GM23338 (cell line): Measurements from ENCODE around the gene OR8B12. TPM values are rescaled to one million over a fixed set of nuclear protein-coding genes. Genes with fewer than 3 reads are reported as not detected.

ENCODE experiments used
- ATAC-seq: fragments of 200-7000 bp; cut with Tn5 transposase; 3 replicates; pipeline ENCODE4 v1.9.1; 2020
- DNase-seq: peaks from one replicate; pipeline ENCODE4 v3.0.0-alpha.2; 2015; ENCODE audit warnings: low spot score
- H2AFZ ChIP-seq: fragments of 200-600 bp; sonication (generic); 2 replicates; pipeline ENCODE4 v1.8.0; 2016; ENCODE audit warnings: antibody characterized with exemption, mild to moderate bottlenecking, moderate library complexity
- H3F3A ChIP-seq: fragments of 200-600 bp; sonication (generic); replicated peaks from 2 replicates; pipeline ENCODE4 v1.8.0; 2017; ENCODE audit warnings: antibody characterized with exemption, mixed run types, low read depth
- H3K27ac ChIP-seq: fragments of 200-600 bp; sonication (generic); 2 replicates; pipeline ENCODE4 v1.6.1; 2016; ENCODE audit warnings: low read depth
- H3K27me3 ChIP-seq: fragments of 200-600 bp; sonication (generic); 2 replicates; pipeline ENCODE4 v1.8.0; 2016; ENCODE audit warnings: mild to moderate bottlenecking, mixed run types, moderate library complexity; ENCODE audit not compliant: insufficient read depth
- H3K36me3 ChIP-seq: fragments of 200-600 bp; sonication (generic); 2 replicates; pipeline ENCODE4 v1.8.0; 2016; ENCODE audit warnings: mild to moderate bottlenecking; ENCODE audit not compliant: insufficient read depth
- H3K4me1 ChIP-seq: fragments of 200-600 bp; sonication (generic); 2 replicates; pipeline ENCODE4 v1.8.0; 2016; ENCODE audit warnings: mild to moderate bottlenecking, moderate library complexity; ENCODE audit not compliant: insufficient read depth
- H3K4me2 ChIP-seq: fragments of 200-600 bp; sonication (generic); 2 replicates; pipeline ENCODE4 v1.7.1; 2017; ENCODE audit warnings: mixed run types
- H3K4me3 ChIP-seq: fragments of 200-600 bp; sonication (generic); 2 replicates; pipeline ENCODE4 v1.6.1; 2016; ENCODE audit warnings: mixed run types
- H3K79me2 ChIP-seq: fragments of 200-600 bp; sonication (generic); replicated peaks from 2 replicates; pipeline ENCODE4 v1.8.0; 2017; ENCODE audit warnings: mild to moderate bottlenecking; ENCODE audit not compliant: insufficient read depth
- H3K9me2 ChIP-seq: fragments of 200-600 bp; sonication (generic); 2 replicates; pipeline ENCODE4 v1.8.0; 2017; ENCODE audit not compliant: insufficient read depth
- H4K20me1 ChIP-seq: fragments of 200-600 bp; sonication (generic); replicated peaks from 2 replicates; pipeline ENCODE4 v1.8.0; 2017; ENCODE audit warnings: mild to moderate bottlenecking; ENCODE audit not compliant: insufficient read depth
- H3K27ac Mint-ChIP-seq: 2 replicates; pipeline ENCODE4 v1.8.0; 2020; ENCODE audit warnings: inconsistent platforms, mild to moderate bottlenecking, moderate library complexity, mixed read lengths
- H3K27me3 Mint-ChIP-seq: 3 replicates; pipeline ENCODE4 v1.8.0; 2022; ENCODE audit warnings: low read depth, mild to moderate bottlenecking, moderate library complexity, mixed read lengths, inconsistent platforms; ENCODE audit not compliant: insufficient read depth, poor library complexity
- H3K36me3 Mint-ChIP-seq: 3 replicates; pipeline ENCODE4 v1.8.0; 2021; ENCODE audit warnings: low read depth, mild to moderate bottlenecking, inconsistent platforms, moderate library complexity, mixed read lengths
- H3K4me1 Mint-ChIP-seq: 3 replicates; pipeline ENCODE4 v1.8.0; 2020; ENCODE audit warnings: mild to moderate bottlenecking, inconsistent platforms, mixed read lengths
- H3K4me3 Mint-ChIP-seq: 3 replicates; pipeline ENCODE4 v1.8.0; 2021; ENCODE audit warnings: moderate library complexity, mild to moderate bottlenecking, inconsistent platforms, mixed read lengths
- H3K9me3 Mint-ChIP-seq: 3 replicates; pipeline ENCODE4 v1.8.0; 2020; ENCODE audit warnings: moderate library complexity, mild to moderate bottlenecking, inconsistent platforms, mixed read lengths
- CREB1 ChIP-seq: fragments of 250-450 bp; sonication (Bioruptor Pico); IDR thresholded peaks from 2 replicates; pipeline ENCODE4 v1.5.0; 2020; ENCODE audit warnings: low read depth, mild to moderate bottlenecking, moderate library complexity
- EZH2 ChIP-seq: fragments of 200-600 bp; sonication (generic); IDR thresholded peaks from one replicate; pipeline ENCODE4 v1.8.0; 2017; ENCODE audit warnings: antibody characterized with exemption, mild to moderate bottlenecking, low read depth; ENCODE audit not compliant: unreplicated experiment
- EZH2phosphoT487 ChIP-seq: fragments of 200-600 bp; sonication (generic); IDR thresholded peaks from one replicate; pipeline ENCODE4 v1.8.1; 2018; ENCODE audit warnings: antibody characterized with exemption; ENCODE audit not compliant: unreplicated experiment
- JUNB ChIP-seq: IDR thresholded peaks from one replicate; pipeline ENCODE4 v1.6.1; 2016; ENCODE audit warnings: antibody characterized with exemption; ENCODE audit not compliant: unreplicated experiment
- POLR2AphosphoS5 ChIP-seq: IDR thresholded peaks from 2 replicates; pipeline ENCODE4 v1.6.1; 2016; ENCODE audit warnings: antibody characterized with exemption, low read depth
- STAT1 ChIP-seq: IDR thresholded peaks from one replicate; pipeline ENCODE4 v1.6.1; 2016; ENCODE audit warnings: antibody characterized with exemption; ENCODE audit not compliant: unreplicated experiment
- ZNF114 ChIP-seq: fragments of 250-450 bp; sonication (Bioruptor Pico); IDR thresholded peaks from 2 replicates; pipeline ENCODE4 v1.5.0; 2020; ENCODE audit warnings: mild to moderate bottlenecking, moderate library complexity
- ZNF331 ChIP-seq: fragments of 250-450 bp; sonication (Bioruptor Pico); IDR thresholded peaks from 2 replicates; pipeline ENCODE4 v1.5.0; 2020; ENCODE audit warnings: low read depth, mild to moderate bottlenecking, moderate library complexity
- ZNF462 ChIP-seq: fragments of 250-450 bp; sonication (Bioruptor Pico); IDR thresholded peaks from 2 replicates; pipeline ENCODE4 v1.5.0; 2020; ENCODE audit warnings: mild to moderate bottlenecking, moderate library complexity
- polyA plus RNA-seq: library from polyadenylated mRNA; unstranded; fragments of >200 nt; fragmentation: Nextera tagmentation; extraction: Ambion mirVana; gene quantifications from 2 replicates; pipeline ENCODE4 v1.2.1, GENCODE V29; 2016
- total RNA-seq: library from RNA; depleted of rRNA; stranded (reverse); fragments of >200 nt; shearing (Covaris generic); gene quantifications from 2 replicates; pipeline ENCODE4 v1.2.3, GENCODE V29; 2014
- TF ChIP-seq, protein P1 (sequence below): IDR thresholded peaks from 2 replicates; pipeline ENCODE4 v1.6.1; 2016; ENCODE audit warnings: antibody characterized with exemption

OR8B12 gene
- total and polyA plus RNA-seq, 2 experiments from 2014 or later, result not detected

DNA sequence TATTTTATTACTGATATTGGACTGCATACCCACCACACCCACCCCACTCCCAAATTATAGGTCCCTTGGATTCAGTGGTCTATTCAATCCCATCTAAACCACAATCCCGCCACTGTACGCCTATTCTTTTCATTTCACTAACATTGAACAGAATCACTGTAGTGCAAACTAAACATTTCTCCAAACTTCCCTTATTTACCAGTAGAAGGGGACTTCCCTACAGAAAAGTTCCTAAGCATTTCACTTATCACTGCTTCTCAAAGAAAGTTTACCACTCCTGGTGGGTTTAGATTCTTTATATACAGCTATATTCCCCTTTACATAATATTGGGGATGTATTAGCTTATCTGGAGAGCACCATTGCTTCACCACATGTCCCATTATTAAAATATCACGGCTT, 29.3 kb downstream of the OR8B12 start (continued):
- TF ChIP-seq ZNF462 (no peak), CREB1 (CRISPR knock-in tag) (no peak), STAT1 (no peak)

DNA sequence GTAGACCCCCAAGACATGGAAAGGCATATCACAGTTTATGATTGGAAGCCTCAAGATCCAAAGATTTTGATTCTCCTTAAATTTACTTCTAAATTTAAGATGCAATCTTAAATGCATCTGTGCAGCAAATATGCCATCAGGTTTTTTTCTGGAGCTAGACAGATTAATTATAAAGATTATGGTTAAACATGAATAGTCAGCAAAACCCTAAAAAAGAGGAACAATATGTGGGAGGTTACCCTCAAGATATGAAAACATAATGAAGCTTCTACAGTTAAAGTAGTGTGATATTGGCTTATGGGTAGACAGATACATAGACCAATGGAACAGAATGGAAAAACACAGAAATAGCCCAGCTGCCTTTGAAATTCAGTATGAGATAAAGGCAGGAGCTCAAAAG, 31.7 kb downstream of the OR8B12 start:
- Mint-ChIP-seq H3K36me3 (no peaks in the 10 kb centered on the region), H3K27ac (no peak overlapping the region), H3K27me3 (no peaks in the 10 kb centered on the region), H3K4me1 (no peaks in the 10 kb centered on the region), H3K4me3 (no peak overlapping the region), H3K9me3 (peaks cover 6% of the 10 kb centered on the region; the same call in 2 of the 3 replicates)
- H3K4me2 ChIP-seq, result no peak overlapping the region
- no peak overlapping the region for H3K4me3 ChIP-seq
- H4K20me1 ChIP-seq, result no peaks in the 10 kb centered on the region
- ATAC-seq (no peak), DNase-seq (no peak)
- H3K9me2 ChIP-seq, result no peaks in the 10 kb centered on the region
- H2AFZ ChIP-seq, result no peak overlapping the region
- no peaks in the 10 kb centered on the region for H3F3A ChIP-seq
- no peaks in the 10 kb centered on the region for H3K4me1 ChIP-seq
- no peak overlapping the region for H3K27ac ChIP-seq
- H3K79me2 ChIP-seq, result no peaks in the 10 kb centered on the region
- no peaks in the 10 kb centered on the region for H3K27me3 ChIP-seq
- H3K36me3 ChIP-seq, result no peaks in the 10 kb centered on the region
- TF ChIP-seq JUNB (no peak), ZNF462 (no peak), EZH2phosphoT487 (no peak), POLR2AphosphoS5 (no peak), ZNF114 (CRISPR knock-in tag) (no peak), STAT1 (no peak), ZNF331 (CRISPR knock-in tag) (no peak), EZH2 (no peak)
- TF ChIP-seq, protein P1, sequence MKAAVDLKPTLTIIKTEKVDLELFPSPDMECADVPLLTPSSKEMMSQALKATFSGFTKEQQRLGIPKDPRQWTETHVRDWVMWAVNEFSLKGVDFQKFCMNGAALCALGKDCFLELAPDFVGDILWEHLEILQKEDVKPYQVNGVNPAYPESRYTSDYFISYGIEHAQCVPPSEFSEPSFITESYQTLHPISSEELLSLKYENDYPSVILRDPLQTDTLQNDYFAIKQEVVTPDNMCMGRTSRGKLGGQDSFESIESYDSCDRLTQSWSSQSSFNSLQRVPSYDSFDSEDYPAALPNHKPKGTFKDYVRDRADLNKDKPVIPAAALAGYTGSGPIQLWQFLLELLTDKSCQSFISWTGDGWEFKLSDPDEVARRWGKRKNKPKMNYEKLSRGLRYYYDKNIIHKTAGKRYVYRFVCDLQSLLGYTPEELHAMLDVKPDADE, result no peak
